ENCODE measurements around the gene PEX6. TPM values are rescaled to one million over a fixed set of nuclear protein-coding genes. Genes with fewer than 3 reads are reported as not detected.

PEX6 gene
- total RNA-seq, 1 experiment from 2014 or later, result 15.6 TPM

- Histone ChIP-seq H3K79me1 (ENCODE audit: insufficient read depth, low read depth, low read length, poor library complexity, severe bottlenecking) (peaks cover 7% of the 10 kb centered on the region), H3K56ac (ENCODE audit: insufficient read length, low read depth, low read length) (no peak overlapping the region), H2AFZ (ENCODE audit: low read length) (no peak overlapping the region), H3K27ac (ENCODE audit: insufficient read length, low read depth, low read length) (no peak overlapping the region), H2BK20ac (ENCODE audit: low read depth, low read length, poor library complexity, severe bottlenecking) (no peak overlapping the region), H2BK120ac (ENCODE audit: low read depth, low read length, poor library complexity, severe bottlenecking) (no peak overlapping the region), H3K9ac (ENCODE audit: extremely low read depth, insufficient read length, low read length) (no peak overlapping the region), H2BK15ac (ENCODE audit: low read depth, low read length) (no peak overlapping the region), H3K4ac (ENCODE audit: low read depth, low read length) (no peak overlapping the region), H4K5ac (ENCODE audit: insufficient read length, low read depth, low read length) (no peak overlapping the region), H4K91ac (ENCODE audit: insufficient read length, low read depth, low read length) (no peak overlapping the region), H4K8ac (replicated peaks; ENCODE audit: insufficient read length, low read depth, low read length) (no peak overlapping the region), H3K18ac (ENCODE audit: insufficient read length, low read depth, low read length) (no peak overlapping the region), H2BK12ac (ENCODE audit: insufficient read length, low read depth, low read length) (no peak overlapping the region), H3K4me1 (ENCODE audit: insufficient read depth, low read length) (no peaks in the 10 kb centered on the region), H2AK5ac (ENCODE audit: insufficient read length, low read length) (no peak overlapping the region), H2BK5ac (ENCODE audit: insufficient read length, low read length) (no peak overlapping the region), H3T11ph (ENCODE audit: low read length) (no peak overlapping the region), H4K20me1 (ENCODE audit: control insufficient read depth, insufficient read depth, insufficient read length) (no peaks in the 10 kb centered on the region), H3K14ac (ENCODE audit: insufficient read depth, low read length) (no peak overlapping the region), H3K9me3 (ENCODE audit: control insufficient read depth, low read depth, low read length) (no peaks in the 10 kb centered on the region), H3K79me2 (ENCODE audit: insufficient read depth, low read length) (peaks cover 4% of the 10 kb centered on the region; the same call in 1 of the 2 replicates), H3K4me2 (ENCODE audit: insufficient read depth, insufficient read length, low read length) (peak overlapping the region; percentile 75), H3K27me3 (ENCODE audit: insufficient read depth, low read length) (no peaks in the 10 kb centered on the region), H3K23me2 (ENCODE audit: insufficient read length, low read depth, low read length, poor library complexity, severe bottlenecking) (peaks cover 7% of the 10 kb centered on the region), H3K23ac (ENCODE audit: insufficient read length, low read depth, low read length) (no peak overlapping the region)
- H3K36me3 Mint-ChIP-seq (ENCODE audit: insufficient read depth in 1 of 3, low read depth in 3 of 3), result peaks cover 26 to 53% (median 51%) of the 10 kb centered on the region in 3 experiments
- DNase-seq, result no peak
- H3K27ac Mint-ChIP-seq, result peak overlapping the region in 2 of 3 experiments; percentile 78 to 80; a peak in 4 of 7 replicates
- peaks cover 6 to 21% of the 10 kb centered on the region in 2 experiments for H3K4me1 Mint-ChIP-seq
- WGBS (ENCODE audit: extremely low coverage, insufficient read length, low lambda C conversion rate), result no CpG with 5 or more reads among the region's 3 CpGs
- no peaks in the 10 kb centered on the region for H3K9me3 Mint-ChIP-seq
- TF ChIP-seq CTCF (conservative IDR thresholded peaks at IDR 0.05), result no peak
- no peaks in the 10 kb centered on the region for H3K27me3 Mint-ChIP-seq (ENCODE audit: low read depth)
- H3K4me3 Mint-ChIP-seq, result peak overlapping the region in 1 of 2 experiments; percentile 84; a peak in 2 of 5 replicates
Observed at GRCh38 chr6:43020052-43020705, 41.2 kb upstream of the PEX6 start.
